AG09309 (cell line): ENCODE data around the gene CABCOCO1.
A peak's percentile ranks its signal among the peaks of the same experiment; 100 is the strongest.

Experiments
- DNase-seq: peaks from one replicate; pipeline ENCODE4 v3.0.0-alpha.2; 2010; ENCODE audit warnings: low read depth
- H3K4me3 ChIP-seq: 2 replicates; pipeline ENCODE4 v1.5.1; 2011; ENCODE audit warnings: mild to moderate bottlenecking, low read depth, low read length, moderate library complexity; ENCODE audit not compliant: control insufficient read depth
- CTCF ChIP-seq: IDR thresholded peaks from 2 replicates; pipeline ENCODE4 v1.5.1; 2011; ENCODE audit warnings: mild to moderate bottlenecking, low read depth, low read length, inconsistent platforms; ENCODE audit not compliant: insufficient read depth, control insufficient read depth; ENCODE audit errors: missing control alignments

CABCOCO1 gene

GRCh38 chr10:61742812-61743211 lies 80.1 kb downstream of the CABCOCO1 start:
- no peak for DNase-seq
- H3K4me3 ChIP-seq: no peak overlapping the region
- no peak for TF ChIP-seq CTCF

GRCh38 chr10:61744469-61744868 lies 81.7 kb downstream of the CABCOCO1 start:
- DNase-seq: no peak
- TF ChIP-seq CTCF: no peak
- H3K4me3 ChIP-seq: no peak overlapping the region

- no peak for DNase-seq
- no peak overlapping the region for H3K4me3 ChIP-seq
- no peak for TF ChIP-seq CTCF
These were observed 83.6 kb downstream of the CABCOCO1 start for GRCh38 chr10:61746377-61746776.

- no peak overlapping the region for H3K4me3 ChIP-seq
- no peak for TF ChIP-seq CTCF
- DNase-seq: no peak
These were observed 84.6 kb downstream of the CABCOCO1 start for GRCh38 chr10:61747307-61747706.

- TF ChIP-seq CTCF: no peak
These were observed 86.6 kb downstream of the CABCOCO1 start for GRCh38 chr10:61749291-61749690.

GRCh38 chr10:61750943-61751471 lies 88.3 kb downstream of the CABCOCO1 start:
- no peak overlapping the region for H3K4me3 ChIP-seq
- no peak for DNase-seq
- TF ChIP-seq CTCF: peak; percentile 81

More at GRCh38 chr10:61749291-61749690, 86.6 kb downstream of the CABCOCO1 start:
- no peak for DNase-seq
- H3K4me3 ChIP-seq: no peak overlapping the region

GRCh38 chr10:61751599-61751998 lies 88.9 kb downstream of the CABCOCO1 start:
- DNase-seq: no peak
- TF ChIP-seq CTCF: no peak
- no peak overlapping the region for H3K4me3 ChIP-seq
